ENCODE measurements around the gene SEMA3B.

SEMA3B gene

DNA sequence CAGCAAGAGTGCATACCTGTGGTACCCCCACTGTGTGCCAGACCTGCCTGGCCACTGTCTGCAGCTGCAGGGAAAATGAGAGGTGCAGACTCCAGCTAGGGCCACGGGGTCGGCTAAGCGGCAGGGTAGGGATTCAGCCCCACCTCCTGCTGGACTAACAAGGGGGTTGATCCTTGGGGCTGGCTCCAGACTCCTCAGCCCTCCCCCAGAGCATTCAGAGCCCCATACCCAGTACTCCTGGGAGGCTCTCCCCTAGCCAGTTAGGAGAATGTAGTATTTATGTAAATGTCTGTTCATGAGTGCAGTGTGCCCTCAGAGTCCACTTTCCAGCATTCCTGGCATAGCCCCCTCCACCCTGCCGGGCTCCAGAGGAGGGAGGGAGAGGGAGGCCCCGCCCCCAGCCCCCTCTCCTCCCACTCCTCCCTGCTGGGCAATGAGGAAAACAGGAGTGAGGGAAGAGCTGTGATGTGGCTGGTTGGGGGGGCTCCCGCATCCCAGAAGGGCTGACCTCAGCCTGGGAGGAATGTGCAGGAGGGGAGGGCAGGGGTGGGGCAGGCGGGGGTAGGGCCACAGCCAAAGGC lies 4.5 kb upstream of the SEMA3B start:
- Histone ChIP-seq H3K9ac (ENCODE audit: low read length) (no peak overlapping the region), H3K4me1 (ENCODE audit: low read length) (peaks cover 13% of the 10 kb centered on the region)

DNA sequence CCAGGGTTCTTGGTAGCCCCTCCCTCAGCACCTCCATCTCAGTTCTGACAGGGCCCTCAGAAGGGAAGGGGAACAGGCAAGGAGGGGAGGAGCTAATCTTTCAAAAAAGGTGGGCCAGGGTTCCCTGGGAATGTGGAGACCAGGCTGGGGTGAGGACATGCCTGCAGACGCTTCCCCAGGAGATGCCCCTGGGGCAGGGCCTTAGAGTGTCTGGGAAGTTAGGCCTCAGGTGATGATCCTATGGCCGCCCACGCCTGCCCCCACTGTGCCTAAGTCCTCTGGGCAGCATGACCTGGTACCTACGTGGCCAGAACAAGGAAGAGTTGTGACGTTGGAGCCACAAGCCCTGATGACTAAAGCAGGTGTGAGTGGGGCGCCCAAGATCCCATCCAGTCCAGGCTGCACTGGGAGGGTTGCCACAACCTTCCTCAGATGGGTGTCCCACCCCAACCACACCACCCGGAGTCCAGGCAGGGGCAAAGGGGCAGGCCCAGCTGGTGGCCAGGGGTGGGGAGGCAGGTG lies 3.9 kb upstream of the SEMA3B start:
- Histone ChIP-seq H4K20me1 (ENCODE audit: insufficient read depth, low read length) (no peaks in the 10 kb centered on the region), H3K9ac (ENCODE audit: low read length) (no peak overlapping the region), H3K79me2 (ENCODE audit: low read length) (no peaks in the 10 kb centered on the region), H3K27me3 (ENCODE audit: low read depth, low read length) (peaks cover 26% of the 10 kb centered on the region), H3K9me3 (ENCODE audit: insufficient read depth, low read length) (no peaks in the 10 kb centered on the region), H3K4me2 (ENCODE audit: low read length) (no peak overlapping the region), H2AFZ (ENCODE audit: low read depth, low read length) (no peak overlapping the region), H3K36me3 (replicated peaks; ENCODE audit: low read depth, low read length) (no peaks in the 10 kb centered on the region), H3K4me1 (ENCODE audit: low read length) (peaks cover 10% of the 10 kb centered on the region), H3K27ac (ENCODE audit: low read length) (no peak overlapping the region), H3K4me3 (ENCODE audit: low read length) (no peak overlapping the region)
- TF ChIP-seq, protein P1, sequence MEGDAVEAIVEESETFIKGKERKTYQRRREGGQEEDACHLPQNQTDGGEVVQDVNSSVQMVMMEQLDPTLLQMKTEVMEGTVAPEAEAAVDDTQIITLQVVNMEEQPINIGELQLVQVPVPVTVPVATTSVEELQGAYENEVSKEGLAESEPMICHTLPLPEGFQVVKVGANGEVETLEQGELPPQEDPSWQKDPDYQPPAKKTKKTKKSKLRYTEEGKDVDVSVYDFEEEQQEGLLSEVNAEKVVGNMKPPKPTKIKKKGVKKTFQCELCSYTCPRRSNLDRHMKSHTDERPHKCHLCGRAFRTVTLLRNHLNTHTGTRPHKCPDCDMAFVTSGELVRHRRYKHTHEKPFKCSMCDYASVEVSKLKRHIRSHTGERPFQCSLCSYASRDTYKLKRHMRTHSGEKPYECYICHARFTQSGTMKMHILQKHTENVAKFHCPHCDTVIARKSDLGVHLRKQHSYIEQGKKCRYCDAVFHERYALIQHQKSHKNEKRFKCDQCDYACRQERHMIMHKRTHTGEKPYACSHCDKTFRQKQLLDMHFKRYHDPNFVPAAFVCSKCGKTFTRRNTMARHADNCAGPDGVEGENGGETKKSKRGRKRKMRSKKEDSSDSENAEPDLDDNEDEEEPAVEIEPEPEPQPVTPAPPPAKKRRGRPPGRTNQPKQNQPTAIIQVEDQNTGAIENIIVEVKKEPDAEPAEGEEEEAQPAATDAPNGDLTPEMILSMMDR (IDR thresholded peaks at IDR 0.05; ENCODE audit: low read depth, low read length), result no peak
- no peak for TF ChIP-seq EZH2phosphoT487 (IDR thresholded peaks at IDR 0.05; ENCODE audit: low read depth)

More for the DNA sequence above, 4.5 kb upstream of the SEMA3B start:
- Histone ChIP-seq H3K4me3 (ENCODE audit: low read length) (no peak overlapping the region), H3K4me2 (ENCODE audit: low read length) (no peak overlapping the region), H4K20me1 (ENCODE audit: insufficient read depth, low read length) (no peaks in the 10 kb centered on the region), H2AFZ (ENCODE audit: low read depth, low read length) (no peak overlapping the region), H3K36me3 (replicated peaks; ENCODE audit: low read depth, low read length) (no peaks in the 10 kb centered on the region), H3K27me3 (ENCODE audit: low read depth, low read length) (peaks cover 26% of the 10 kb centered on the region), H3K79me2 (ENCODE audit: low read length) (no peaks in the 10 kb centered on the region), H3K9me3 (ENCODE audit: insufficient read depth, low read length) (no peaks in the 10 kb centered on the region), H3K27ac (ENCODE audit: low read length) (no peak overlapping the region)
- TF ChIP-seq EZH2phosphoT487 (IDR thresholded peaks at IDR 0.05; ENCODE audit: low read depth), result no peak
- TF ChIP-seq, protein P1 (IDR thresholded peaks at IDR 0.05; ENCODE audit: low read depth, low read length), result no peak

GRCh38 chr3:50265571-50265970 lies 3.4 kb upstream of the SEMA3B start:
- no peak for TF ChIP-seq EZH2phosphoT487 (IDR thresholded peaks at IDR 0.05; ENCODE audit: low read depth)
- TF ChIP-seq, protein P1 (IDR thresholded peaks at IDR 0.05; ENCODE audit: low read depth, low read length), result no peak
- no peaks in the 10 kb centered on the region for H4K20me1 ChIP-seq (ENCODE audit: insufficient read depth, low read length)
- no peaks in the 10 kb centered on the region for H3K36me3 ChIP-seq (replicated peaks; ENCODE audit: low read depth, low read length)
- no peak overlapping the region for H3K4me3 ChIP-seq (ENCODE audit: low read length)
- no peak overlapping the region for H3K4me2 ChIP-seq (ENCODE audit: low read length)
- H3K27me3 ChIP-seq (ENCODE audit: low read depth, low read length), result peaks cover 26% of the 10 kb centered on the region
- no peak overlapping the region for H3K27ac ChIP-seq (ENCODE audit: low read length)
- peaks cover 10% of the 10 kb centered on the region for H3K4me1 ChIP-seq (ENCODE audit: low read length)
- no peak overlapping the region for H2AFZ ChIP-seq (ENCODE audit: low read depth, low read length)
- H3K9me3 ChIP-seq (ENCODE audit: insufficient read depth, low read length), result no peaks in the 10 kb centered on the region
- no peak overlapping the region for H3K9ac ChIP-seq (ENCODE audit: low read length)
- no peaks in the 10 kb centered on the region for H3K79me2 ChIP-seq (ENCODE audit: low read length)

DNA sequence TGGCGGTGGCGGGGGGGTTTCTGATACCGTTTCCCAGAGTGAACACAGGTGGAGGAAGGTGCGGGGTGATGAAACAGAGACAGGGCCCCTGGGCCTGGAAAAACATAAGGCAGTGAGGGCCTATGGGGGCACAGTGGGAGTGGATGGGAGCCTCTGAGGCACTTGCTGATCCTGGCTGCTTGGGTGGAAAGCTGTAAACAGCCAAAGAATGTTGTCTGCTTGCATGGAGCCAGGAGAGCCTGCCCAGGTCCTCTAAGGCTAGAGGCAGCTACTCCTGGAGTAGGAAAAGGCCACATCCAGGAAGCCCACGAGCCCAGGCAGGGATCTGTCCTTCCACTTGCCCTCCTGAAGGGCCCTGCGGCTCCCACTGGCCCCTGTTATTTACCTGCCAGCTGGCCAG lies 2.9 kb upstream of the SEMA3B start:
- H3K36me3 ChIP-seq (replicated peaks; ENCODE audit: low read depth, low read length), result no peaks in the 10 kb centered on the region
- peaks cover 5% of the 10 kb centered on the region for H3K4me1 ChIP-seq (ENCODE audit: low read length)
- no peak overlapping the region for H3K27ac ChIP-seq (ENCODE audit: low read length)
- no peaks in the 10 kb centered on the region for H3K79me2 ChIP-seq (ENCODE audit: low read length)
- no peaks in the 10 kb centered on the region for H3K9me3 ChIP-seq (ENCODE audit: insufficient read depth, low read length)
- H2AFZ ChIP-seq (ENCODE audit: low read depth, low read length), result no peak overlapping the region
- no peak overlapping the region for H3K9ac ChIP-seq (ENCODE audit: low read length)
- no peaks in the 10 kb centered on the region for H4K20me1 ChIP-seq (ENCODE audit: insufficient read depth, low read length)
- H3K4me3 ChIP-seq (ENCODE audit: low read length), result no peak overlapping the region
- H3K4me2 ChIP-seq (ENCODE audit: low read length), result no peak overlapping the region
- H3K27me3 ChIP-seq (ENCODE audit: low read depth, low read length), result peaks cover 26% of the 10 kb centered on the region
- no peak for TF ChIP-seq EZH2phosphoT487 (IDR thresholded peaks at IDR 0.05; ENCODE audit: low read depth)
- TF ChIP-seq, protein P1 (IDR thresholded peaks at IDR 0.05; ENCODE audit: low read depth, low read length), result no peak
